IPS-NIHi11 (cell line): ENCODE measurements around the gene AJM1.
A peak's percentile ranks its signal among the peaks of the same experiment; 100 is the strongest.
"Not testable (repeated sequence)": the region's sequence is repeated elsewhere in the genome, so short reads cannot be mapped to it uniquely, and the experiment has no call there.

Source experiments
- DNase-seq: peaks from one replicate; pipeline ENCODE4 v3.0.0; 2012; ENCODE audit warnings: mixed read lengths, low spot score

The AJM1 gene

DNA sequence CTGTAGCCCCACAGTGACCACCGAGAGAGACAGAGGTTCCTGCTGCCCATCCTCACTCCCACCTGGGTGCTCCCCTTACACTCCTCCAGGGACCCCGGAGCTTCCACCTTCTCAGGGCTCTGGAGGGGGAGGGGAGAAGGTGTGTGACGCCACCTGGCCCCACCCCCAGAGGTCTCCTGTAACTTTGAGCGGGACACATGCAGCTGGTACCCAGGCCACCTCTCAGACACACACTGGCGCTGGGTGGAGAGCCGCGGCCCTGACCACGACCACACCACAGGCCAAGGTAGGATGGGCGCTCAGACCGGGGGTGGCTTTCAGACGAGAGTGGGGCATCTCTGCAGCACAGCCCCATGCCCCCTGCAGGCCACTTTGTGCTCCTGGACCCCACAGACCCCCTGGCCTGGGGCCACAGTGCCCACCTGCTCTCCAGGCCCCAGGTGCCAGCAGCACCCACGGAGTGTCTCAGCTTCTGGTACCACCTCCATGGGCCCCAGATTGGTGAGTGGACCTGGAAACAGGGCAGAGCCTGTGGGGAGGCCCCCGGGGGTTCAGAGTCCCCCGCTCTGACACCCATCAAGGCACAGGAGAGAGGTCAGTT lies 14.4 kb downstream of the AJM1 start:
- no peak for DNase-seq

DNA sequence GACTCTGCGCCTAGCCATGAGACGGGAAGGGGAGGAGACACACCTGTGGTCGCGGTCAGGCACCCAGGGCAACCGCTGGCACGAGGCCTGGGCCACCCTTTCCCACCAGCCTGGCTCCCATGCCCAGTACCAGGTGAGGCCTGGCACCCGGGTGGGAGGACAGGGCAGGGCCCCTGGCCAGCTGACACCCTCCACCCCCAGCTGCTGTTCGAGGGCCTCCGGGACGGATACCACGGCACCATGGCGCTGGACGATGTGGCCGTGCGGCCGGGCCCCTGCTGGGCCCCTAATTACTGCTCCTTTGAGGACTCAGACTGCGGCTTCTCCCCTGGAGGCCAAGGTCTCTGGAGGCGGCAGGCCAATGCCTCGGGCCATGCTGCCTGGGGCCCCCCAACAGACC lies 14.9 kb downstream of the AJM1 start:
- DNase-seq = no peak

DNA sequence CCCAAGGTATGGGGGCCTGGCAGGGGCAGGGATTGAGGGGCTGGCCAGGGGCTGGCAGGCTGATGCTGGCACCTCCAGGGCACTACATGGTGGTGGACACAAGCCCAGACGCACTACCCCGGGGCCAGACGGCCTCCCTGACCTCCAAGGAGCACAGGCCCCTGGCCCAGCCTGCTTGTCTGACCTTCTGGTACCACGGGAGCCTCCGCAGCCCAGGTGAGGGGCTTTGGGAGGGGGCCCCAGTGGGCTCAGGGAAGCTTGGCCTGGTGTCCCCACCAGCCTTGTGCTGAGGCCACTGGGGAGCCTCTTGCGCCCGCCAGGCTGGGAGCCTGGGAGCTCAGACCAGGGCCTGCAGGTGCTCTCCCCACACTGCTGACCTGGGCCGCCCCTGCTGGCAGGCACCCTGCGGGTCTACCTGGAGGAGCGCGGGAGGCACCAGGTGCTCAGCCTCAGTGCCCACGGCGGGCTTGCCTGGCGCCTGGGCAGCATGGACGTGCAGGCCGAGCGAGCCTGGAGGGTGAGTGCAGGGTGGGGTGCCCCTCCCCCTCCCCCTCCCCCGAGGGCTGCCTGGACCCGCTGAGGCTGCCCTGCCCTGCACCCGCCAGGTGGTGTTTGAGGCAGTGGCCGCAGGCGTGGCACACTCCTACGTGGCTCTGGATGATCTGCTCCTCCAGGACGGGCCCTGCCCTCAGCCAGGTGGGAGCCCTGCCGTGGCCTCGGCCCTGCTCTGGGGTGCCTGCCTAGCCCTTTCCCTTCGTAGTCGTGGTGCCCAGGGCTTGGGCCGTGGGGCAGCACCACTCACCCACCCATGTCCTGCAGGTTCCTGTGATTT lies 15.5 kb downstream of the AJM1 start:
- no peak for DNase-seq

DNA sequence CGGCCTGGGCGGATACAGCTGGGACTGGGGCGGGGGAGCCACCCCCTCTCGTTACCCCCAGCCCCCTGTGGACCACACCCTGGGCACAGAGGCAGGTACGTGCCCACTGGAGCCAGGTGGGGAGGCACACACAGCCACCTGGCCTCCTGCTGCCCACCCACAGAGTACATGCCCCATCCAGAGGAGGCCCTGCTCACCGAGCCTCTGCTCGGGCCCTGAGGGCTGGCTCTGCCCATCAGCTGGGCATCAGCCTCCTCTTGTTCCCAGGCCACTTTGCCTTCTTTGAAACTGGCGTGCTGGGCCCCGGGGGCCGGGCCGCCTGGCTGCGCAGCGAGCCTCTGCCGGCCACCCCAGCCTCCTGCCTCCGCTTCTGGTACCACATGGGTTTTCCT lies 16.2 kb downstream of the AJM1 start:
- DNase-seq = no peak

DNA sequence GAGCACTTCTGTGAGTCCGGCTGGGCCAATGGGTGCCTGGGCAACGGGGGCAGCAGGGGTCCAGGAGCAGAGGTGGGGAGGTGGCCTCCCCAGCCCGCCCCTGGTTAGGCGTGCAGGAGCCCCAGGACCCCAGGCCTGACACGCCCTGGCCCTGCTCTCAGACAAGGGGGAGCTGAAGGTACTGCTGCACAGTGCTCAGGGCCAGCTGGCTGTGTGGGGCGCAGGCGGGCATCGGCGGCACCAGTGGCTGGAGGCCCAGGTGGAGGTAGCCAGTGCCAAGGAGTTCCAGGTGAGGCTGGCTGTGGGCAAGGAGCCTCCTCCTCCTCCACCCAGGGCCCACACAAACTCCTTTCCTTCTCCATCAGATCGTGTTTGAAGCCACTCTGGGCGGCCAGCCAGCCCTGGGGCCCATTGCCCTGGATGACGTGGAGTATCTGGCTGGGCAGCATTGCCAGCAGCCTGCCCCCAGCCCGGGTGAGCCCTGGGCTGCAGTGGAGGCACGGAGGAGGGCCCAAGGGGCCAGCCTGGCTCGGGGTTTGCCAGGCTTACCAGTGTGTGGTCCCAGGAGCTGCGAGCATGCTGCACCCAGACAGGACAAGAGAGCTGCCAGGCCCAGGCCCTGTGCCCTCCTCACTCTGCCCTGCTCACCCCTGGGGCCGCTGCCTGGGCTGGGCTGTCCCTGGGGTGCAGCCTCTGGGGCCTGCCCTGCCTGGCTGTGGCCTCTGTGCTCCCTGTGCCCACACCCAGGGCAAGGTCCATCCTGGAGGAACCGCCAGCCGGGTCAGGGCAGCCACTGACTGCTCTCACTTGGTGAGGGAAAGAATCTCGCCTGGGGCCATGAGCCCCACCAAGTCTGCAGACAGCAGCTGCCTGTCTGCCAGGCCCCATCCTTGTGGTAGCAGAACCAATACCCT lies 16.8 kb downstream of the AJM1 start:
- no peak for DNase-seq

DNA sequence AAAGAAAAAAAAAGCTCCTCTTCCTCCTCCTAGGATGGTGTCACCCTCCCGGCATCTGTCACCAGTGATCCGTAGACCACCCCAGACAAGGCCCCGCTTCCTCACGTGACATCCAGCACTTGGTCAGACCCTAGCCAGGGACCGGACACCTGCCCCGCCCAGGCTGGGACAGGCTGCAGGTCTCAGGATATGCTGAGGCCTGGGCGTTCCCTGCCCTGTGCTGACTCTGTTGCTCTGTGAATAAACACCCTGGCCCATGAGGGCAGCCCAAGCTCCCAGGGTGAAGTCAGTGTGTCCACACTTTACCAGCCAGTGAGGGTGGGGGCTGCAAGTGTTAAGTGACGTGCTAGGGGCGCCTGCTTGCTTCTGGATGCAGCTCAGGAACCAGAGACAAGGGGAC lies 18.3 kb downstream of the AJM1 start:
- DNase-seq = no peak

DNA sequence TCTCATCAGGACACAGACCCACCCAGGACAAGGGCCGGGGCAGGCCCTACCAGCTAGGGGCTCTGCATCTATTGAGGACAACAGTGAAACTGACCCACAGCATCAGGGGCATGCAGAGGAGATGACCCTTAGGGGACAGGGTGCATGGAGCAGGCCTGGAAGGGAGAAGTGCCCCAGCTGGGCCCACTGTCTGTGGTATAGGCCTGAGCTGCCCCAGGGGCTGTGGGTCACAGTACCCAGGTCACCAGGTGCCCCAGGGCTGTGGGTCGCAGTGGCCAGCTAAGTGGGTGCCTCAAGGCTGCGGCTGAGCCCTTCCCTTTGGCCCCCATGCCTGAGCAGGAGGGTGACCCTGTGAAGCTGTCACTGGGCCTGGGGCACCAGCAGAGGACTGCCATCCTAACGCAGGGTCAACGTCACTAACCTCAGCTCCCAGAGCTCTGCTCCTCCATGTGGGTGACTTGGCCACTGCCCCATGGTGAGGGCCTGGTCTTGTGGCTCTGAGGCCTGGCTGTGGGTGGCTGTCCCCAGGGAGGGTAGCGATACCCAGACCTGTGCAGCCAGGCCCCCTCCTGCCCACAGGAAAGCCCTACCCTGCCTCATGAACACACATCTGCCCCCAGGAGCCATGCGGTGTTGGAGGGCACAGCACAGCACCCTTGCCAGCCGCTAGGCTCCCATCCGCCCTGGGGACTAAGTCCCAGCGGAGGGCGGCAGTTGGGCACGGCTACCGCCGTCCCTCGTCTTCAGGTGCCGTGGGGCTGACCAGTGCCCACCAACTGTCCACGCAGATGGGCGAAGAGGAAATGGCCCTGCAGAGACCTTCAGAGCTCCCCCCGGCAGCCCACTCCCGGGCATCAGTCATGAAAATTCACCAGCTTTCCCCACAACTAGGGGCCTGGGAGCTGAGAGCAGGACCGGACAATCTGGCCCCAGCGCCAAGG lies 18.9 kb downstream of the AJM1 start:
- no peak for DNase-seq

DNA sequence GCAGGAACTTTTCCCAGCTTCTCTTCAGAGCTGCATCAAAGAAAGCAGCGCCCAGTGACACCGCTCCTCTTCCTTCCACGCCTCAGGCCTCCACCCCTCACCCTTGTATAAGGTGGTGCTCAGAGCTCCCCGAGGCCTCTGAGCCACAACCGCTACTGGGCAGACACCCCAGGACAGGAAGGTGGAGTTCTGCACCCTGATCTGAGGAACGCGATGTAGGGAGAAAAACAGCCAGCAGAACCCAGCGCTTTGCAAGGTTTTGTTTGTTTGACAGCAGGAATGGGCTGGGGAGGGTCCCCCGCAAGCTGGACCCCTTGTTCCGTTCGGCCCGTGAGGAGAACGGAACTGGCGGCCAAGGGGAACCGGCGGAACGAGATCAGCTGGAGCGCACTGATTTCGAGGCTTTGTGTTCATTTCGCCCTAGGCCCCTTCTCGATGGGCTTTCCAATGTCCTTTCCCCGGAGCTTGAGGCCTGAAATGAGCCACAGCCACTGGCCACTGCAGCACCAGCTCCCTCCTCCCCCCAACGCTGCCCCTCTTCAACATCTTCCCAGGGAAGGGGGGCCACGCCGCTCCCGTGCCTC lies 19.7 kb downstream of the AJM1 start:
- no peak for DNase-seq

DNA sequence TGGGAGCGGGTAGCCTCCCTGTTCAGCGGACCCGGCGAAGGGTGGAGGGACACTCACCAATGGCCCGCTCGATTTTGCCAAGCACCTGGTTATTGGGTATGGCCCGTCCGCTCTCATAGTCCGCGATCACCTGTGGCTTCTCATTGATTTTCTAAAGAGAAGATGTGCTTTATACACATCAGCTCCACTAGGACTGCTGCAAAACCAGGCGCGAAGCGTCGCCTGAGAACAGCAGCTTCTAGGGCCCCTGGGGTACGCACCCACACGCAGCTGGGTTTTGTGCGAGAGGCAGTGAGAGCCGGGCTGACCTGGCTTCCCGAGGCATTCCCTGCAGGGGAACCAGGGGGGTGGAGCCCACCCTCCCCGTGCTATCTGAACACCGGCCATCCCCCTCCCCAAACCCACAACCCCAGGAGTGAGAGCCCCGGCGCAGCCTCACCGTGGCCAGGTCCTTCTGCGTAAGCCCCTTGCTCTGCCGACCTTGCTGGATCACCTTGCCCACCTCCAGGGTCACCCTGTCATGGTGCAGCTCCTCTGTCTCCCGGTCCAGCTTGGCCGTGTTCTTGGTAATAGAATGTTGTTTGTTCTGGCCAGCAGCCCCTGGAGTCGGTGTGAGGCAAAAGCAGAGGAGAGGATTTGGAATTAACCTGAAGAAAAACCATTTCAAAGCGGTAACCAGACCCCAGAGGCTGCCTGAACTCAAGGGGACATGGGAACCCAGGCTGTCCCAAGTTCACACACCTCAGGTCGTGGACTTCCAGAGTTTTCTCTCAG lies 20.8 kb downstream of the AJM1 start:
- no peak for DNase-seq

DNA sequence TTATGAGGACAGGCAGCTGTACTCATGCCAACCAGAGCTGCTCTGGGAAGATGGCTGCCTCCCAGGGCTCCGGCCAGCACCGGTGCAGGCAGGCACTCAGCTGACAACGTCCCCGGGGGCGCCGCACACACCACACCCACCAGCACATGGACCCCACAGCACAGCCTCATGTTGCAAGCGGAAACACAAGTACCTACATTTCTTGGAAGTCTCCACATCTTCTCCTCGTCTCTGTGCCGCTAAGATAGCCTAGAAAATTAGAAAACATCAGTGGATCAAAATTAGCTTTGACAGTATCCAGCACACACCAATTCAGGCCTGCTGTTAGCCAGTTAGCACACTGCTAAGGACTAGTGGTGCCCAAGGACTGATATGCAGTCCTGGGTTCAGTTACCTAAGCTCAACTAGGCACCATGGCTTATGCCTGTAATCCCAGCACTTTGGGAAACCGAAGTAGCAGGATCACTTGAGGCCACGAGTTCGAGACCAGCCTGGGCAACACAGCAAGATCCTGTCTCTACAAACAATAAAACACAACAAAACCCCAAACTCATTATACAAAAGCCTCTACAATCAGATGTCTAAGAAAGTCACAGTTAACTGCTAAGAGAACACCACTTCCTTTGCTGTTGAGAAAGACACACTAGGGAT lies 21.5 kb downstream of the AJM1 start:
- DNase-seq = no peak

DNA sequence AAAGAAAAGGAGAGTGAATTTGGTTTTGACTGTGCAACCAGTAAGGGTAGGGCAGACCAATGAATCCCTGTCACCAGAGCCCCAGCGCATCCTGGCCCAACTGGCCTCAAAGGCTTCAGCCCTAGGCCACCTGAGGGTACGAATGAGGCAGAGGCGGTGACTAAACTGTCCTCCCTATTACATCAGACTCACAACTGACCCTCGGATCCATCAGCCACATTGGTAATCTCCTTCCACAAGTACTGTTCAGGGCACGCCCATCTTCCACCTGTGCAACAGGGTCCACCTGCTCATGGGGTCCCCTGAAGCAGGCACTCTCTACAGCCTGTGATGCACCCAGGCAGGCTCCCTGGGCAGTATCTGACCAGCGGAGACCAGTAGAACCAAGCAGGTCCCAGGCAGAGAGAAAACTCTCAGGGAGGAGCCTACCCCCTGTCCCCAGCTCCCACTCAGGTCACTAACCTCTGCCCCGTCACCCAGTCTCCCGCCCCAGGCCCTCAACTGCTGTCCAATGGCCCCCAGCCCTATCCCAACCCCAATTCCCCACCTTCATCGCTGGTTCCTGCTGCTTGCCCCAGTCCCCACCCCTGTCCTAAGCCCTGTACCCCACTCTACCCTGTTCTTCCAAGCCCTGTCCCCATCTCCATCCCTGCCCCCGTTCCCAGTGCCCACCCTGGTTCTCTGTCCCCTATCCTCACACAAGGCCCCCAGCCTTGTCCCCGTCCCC lies 22.9 kb downstream of the AJM1 start:
- DNase-seq = no peak

DNA sequence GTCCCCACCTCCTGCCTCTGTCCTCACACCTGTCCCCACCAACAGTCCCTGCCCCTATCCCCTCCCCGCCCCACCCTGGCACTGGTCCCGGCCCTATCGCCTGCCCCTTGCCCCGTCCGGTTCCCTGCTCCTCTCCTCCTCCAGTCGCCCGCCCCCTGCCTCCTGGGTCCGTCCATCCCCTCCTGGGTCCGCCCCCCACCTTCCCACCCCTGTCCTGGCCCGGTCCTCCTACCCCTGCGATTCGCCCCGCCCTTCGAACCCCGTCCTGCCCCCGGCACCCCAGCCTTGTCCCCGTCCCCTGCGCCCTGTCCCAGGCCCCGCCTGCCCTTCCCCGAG lies 23.5 kb downstream of the AJM1 start:
- peak; percentile 57 for DNase-seq

DNA sequence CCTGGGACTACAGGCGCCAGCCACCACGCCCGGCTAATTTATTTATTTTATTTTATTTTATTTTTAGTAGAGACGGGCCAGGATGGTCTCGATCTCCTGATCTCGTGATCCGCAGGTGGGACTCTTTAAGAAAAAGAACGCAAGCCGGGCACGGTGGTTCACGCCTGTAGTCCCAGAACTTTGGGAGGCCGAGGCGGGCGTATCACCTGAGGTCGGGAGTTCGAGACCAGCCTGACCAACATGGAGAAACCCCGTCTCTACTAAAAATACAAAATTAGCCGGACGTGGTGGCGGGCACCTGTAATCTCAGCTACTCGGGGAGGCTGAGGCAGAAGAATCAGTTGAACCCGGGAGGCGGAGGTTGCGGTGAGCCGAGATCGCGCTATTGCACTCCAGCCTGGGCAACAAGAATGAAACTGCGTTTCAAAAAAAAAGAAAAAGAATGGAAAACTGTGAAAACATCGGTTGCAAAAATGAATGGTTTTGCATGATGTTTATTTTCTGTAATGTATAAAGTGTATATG lies 24.7 kb downstream of the AJM1 start:
- not testable (repeated sequence) for DNase-seq

DNA sequence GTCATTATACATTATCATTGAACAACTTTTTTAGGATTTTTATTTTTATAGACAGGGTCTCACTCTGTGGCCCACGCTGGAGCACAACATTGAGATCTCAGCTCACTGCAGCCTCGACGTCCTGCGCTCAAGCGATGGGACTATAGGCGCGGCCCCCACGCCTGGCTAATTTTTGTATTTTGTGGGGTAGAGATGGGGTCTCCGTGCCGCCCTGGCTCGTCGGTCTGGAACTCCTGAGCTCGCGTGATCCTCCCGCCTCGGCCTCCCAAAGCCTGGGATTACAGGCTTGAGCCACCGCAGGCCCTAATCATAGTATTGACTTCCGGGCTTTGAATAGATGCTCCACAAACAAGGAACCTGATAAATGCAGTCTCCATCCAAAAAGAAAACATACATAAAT lies 25.2 kb downstream of the AJM1 start:
- DNase-seq = no peak

DNA sequence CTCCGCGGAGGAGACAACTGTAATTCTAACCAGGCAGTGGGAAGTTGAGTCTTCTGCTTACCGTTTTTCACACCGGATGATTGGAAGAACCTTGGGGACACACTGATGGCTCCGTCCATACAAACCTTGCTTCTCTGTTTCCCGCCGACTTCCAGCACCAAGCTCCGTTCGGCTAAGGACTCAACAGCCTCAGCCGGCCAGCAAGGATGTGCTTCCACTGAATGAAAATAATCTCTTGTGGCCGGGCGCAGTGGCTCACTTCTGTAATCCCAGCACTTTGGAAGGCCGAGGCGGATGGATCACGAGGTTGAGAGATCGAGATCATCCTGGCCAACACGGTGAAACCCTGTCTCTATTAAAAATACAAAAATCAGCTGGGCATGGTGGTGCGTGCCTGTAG lies 25.6 kb downstream of the AJM1 start:
- no peak for DNase-seq

DNA sequence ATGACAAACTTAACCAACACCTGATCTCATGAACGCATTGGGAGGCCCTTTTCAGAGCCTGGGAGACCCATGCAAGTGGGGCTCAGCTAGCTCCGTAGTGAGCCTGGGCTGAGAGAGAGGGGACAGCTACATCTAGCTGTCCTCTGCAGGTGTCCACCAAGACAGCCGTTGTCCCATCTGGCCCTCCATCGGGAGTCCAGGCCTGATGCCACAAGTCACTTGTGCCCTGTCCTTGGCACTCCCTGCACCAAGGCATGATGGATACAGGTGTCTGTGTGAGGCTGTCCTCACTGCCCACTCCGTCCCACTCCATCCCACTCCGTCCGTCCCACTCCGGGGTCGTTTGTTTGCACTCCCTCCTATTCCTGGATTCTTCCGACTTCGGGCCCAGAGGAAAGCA lies 26.4 kb downstream of the AJM1 start:
- DNase-seq = no peak

DNA sequence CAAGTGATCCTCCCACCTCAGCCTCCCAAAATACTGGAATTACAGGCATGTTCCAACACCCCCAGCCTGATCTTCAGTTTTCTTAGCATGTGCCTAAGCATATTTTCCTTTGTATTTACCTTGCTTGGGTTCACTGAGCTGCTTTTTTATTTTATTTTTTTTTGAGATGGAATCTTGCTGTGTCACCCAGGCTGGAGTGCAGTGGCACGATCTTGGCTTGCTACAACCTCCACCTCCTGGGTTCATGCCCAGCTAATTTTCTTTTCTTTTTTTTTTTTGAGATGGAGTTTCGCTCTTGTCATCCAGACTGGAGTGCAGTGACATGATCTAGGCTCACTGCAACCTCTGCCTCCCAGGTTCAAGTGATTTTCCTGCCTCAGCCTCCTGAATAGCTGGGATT lies 27.3 kb downstream of the AJM1 start:
- not testable (repeated sequence) for DNase-seq

DNA sequence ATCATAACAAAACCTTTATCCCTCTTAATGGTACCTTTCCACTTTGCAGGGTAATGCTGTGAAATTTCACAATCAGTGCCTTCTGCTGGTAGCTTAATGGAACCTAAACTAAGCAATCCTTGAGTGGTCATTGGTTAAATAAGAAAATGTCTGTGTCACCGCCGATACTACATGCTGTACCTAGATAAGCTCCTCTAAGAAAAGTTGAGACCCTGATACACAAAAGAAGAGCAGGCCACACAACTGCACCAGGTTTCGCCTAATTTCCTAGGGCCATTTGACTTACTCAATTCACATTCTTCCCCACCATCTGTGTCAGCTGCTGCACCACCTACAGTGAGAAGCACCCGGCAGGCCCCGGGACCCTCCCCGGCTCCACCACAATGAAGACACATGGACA lies 32.9 kb downstream of the AJM1 start:
- peak; percentile 2 for DNase-seq

DNA sequence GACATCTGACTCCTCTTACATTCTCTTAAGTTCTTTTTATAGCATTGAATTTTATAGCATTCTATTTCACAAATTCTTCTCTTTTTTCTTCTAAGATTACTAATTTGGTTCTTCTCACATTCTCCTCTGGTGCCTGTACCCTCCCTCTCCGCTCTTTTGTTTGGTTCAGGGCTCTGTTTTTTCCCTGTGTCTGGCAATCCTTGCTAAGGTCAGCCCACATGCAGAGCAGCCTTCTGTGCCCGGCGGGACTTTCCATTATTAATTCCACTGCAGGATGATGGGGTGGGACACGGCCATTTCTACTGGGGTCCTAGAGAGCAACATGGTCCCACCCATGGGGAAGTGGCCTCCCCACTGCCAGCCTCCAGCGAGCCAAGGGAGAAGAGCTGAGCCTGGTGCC lies 34.2 kb downstream of the AJM1 start:
- DNase-seq = no peak
